Caco-2 (cell line): ENCODE results near the gene C1D. TPM values are rescaled to one million over a fixed set of nuclear protein-coding genes. Genes with fewer than 3 reads are reported as not detected.

ENCODE experiments used
- BruUV-seq: library from RNA; stranded (reverse); fragments of 400-500 nt; replicated peaks from 2 replicates; lab custom pipeline; 2021; lab: Mats Ljungman, UMichigan
- CTCF ChIA-PET: fragments of 300-600 bp; sonication (Branson Sonifier 250); formaldehyde crosslinking; loops from one replicate; lab custom pipeline; 2022; ENCODE audit warnings: antibody characterized with exemption; lab: Charles Lee
- POLR2A ChIA-PET: fragments of 300-600 bp; sonication (Branson Sonifier 250); formaldehyde crosslinking; loops from one replicate; lab custom pipeline; 2022; ENCODE audit warnings: antibody characterized with exemption; lab: Charles Lee
- DNase-seq, 2 experiments: peaks; one replicate each; pipeline versions ENCODE4 v3.0.0 to v3.0.0-alpha.2; 2020 to 2022
- H3K27me3 ChIP-seq: replicated peaks from 2 replicates; pipeline ENCODE4 v1.6.0; 2011; ENCODE audit warnings: low read length; ENCODE audit not compliant: control insufficient read depth, insufficient read depth
- H3K36me3 ChIP-seq: 2 replicates; pipeline ENCODE4 v1.5.1; 2011; ENCODE audit warnings: low read length; ENCODE audit not compliant: control insufficient read depth, insufficient read depth
- H3K4me1 ChIP-seq: fragments of 250-450 bp; sonication (Bioruptor Pico); 2 replicates; pipeline ENCODE4 v1.5.1; 2020; ENCODE audit warnings: mild to moderate bottlenecking
- H3K4me3 ChIP-seq: 2 replicates; pipeline ENCODE4 v1.5.1; 2011; ENCODE audit warnings: low read depth, mild to moderate bottlenecking, control low read depth, low read length
- H3K9me3 ChIP-seq: fragments of 250-450 bp; sonication (Bioruptor Pico); 2 replicates; pipeline ENCODE4 v1.5.1; 2020; ENCODE audit warnings: mild to moderate bottlenecking, moderate library complexity
- H3K27ac Mint-ChIP-seq: one replicate; pipeline ENCODE4 v1.8.0; 2022; ENCODE audit warnings: mixed read lengths; ENCODE audit not compliant: unreplicated experiment
- H3K27me3 Mint-ChIP-seq: one replicate; pipeline ENCODE4 v1.8.0; 2022; ENCODE audit warnings: mixed read lengths; ENCODE audit not compliant: insufficient read depth, unreplicated experiment
- H3K36me3 Mint-ChIP-seq: one replicate; pipeline ENCODE4 v1.8.0; 2022; ENCODE audit warnings: mild to moderate bottlenecking, mixed read lengths; ENCODE audit not compliant: insufficient read depth, unreplicated experiment
- H3K4me1 Mint-ChIP-seq: one replicate; pipeline ENCODE4 v1.8.0; 2022; ENCODE audit warnings: low read depth, mixed read lengths; ENCODE audit not compliant: unreplicated experiment
- H3K4me3 Mint-ChIP-seq: one replicate; pipeline ENCODE4 v1.8.0; 2022; ENCODE audit warnings: mild to moderate bottlenecking, moderate library complexity, mixed read lengths; ENCODE audit not compliant: unreplicated experiment
- H3K9me3 Mint-ChIP-seq: one replicate; pipeline ENCODE4 v1.8.0; 2022; ENCODE audit warnings: mixed read lengths; ENCODE audit not compliant: unreplicated experiment
- CTCF ChIP-seq, 2 experiments: fragments of 200-600 bp in 1 of 2; IDR thresholded peaks; 1 replicate in 1 of 2; 2 replicates in 1 of 2; pipeline versions ENCODE4 v1.5.1 to v1.8.0; 2011 to 2022; ENCODE audit warnings: antibody characterized with exemption in 1 of 2, control low read depth in 1 of 2, inconsistent platforms in 1 of 2, low read depth in 1 of 2, low read length in 1 of 2, mild to moderate bottlenecking in 1 of 2, moderate library complexity in 1 of 2; ENCODE audit not compliant: insufficient read depth in 1 of 2, severe bottlenecking in 1 of 2, unreplicated experiment in 1 of 2
- intact Hi-C: fragments of 100-400 bp; cut with micrococcal nuclease; formaldehyde crosslinking; loops from one replicate; pipeline ENCODE4 v1.10.0; 2022; ENCODE audit not compliant: unreplicated experiment
- total RNA-seq: library from RNA; stranded (reverse); gene quantifications from 2 replicates; pipeline ENCODE4 v1.2.3, GENCODE V29; 2022

Gene C1D
- total RNA-seq, 1 experiment from 2014 or later: 23.7 TPM

- POLR2A ChIA-PET: no interaction called here
- Mint-ChIP-seq H3K27me3 (no peaks in the 10 kb centered on the region), H3K36me3 (peaks cover 10% of the 10 kb centered on the region), H3K27ac (no peak overlapping the region), H3K4me3 (no peak overlapping the region), H3K9me3 (no peaks in the 10 kb centered on the region), H3K4me1 (no peaks in the 10 kb centered on the region)
- intact Hi-C loops: no loop called here
- no peak for DNase-seq
- Histone ChIP-seq H3K27me3 (no peaks in the 10 kb centered on the region), H3K4me3 (no peak overlapping the region), H3K4me1 (peaks cover 17% of the 10 kb centered on the region; the same call in 1 of the 2 replicates), H3K9me3 (no peaks in the 10 kb centered on the region), H3K36me3 (no peaks in the 10 kb centered on the region)
- CTCF ChIA-PET: no interaction called here
- BruUV-seq: no TSS peak
- TF ChIP-seq CTCF (IDR thresholded peaks at IDR 0.05; ENCODE audit: insufficient read depth in 1 of 2, low read depth in 1 of 2, low read length in 1 of 2, severe bottlenecking in 1 of 2, unreplicated experiment in 1 of 2): no peak
Measured at GRCh38 chr2:68060652-68061051, 2.2 kb downstream of the C1D start.

- Histone ChIP-seq H3K27me3 (no peaks in the 10 kb centered on the region), H3K4me1 (peaks cover 17% of the 10 kb centered on the region; the same call in 1 of the 2 replicates), H3K36me3 (no peaks in the 10 kb centered on the region), H3K9me3 (no peaks in the 10 kb centered on the region), H3K4me3 (no peak overlapping the region)
- H3K9me3 Mint-ChIP-seq: no peaks in the 10 kb centered on the region
- ChIA-PET CTCF (no interaction called here), POLR2A (no interaction called here)
- no peaks in the 10 kb centered on the region for H3K27me3 Mint-ChIP-seq
- no peak for DNase-seq
- no TSS peak for BruUV-seq
- H3K36me3 Mint-ChIP-seq: peaks cover 10% of the 10 kb centered on the region
- no peak for TF ChIP-seq CTCF (IDR thresholded peaks at IDR 0.05; ENCODE audit: insufficient read depth in 1 of 2, low read depth in 1 of 2, low read length in 1 of 2, severe bottlenecking in 1 of 2, unreplicated experiment in 1 of 2)
- no peak overlapping the region for H3K27ac Mint-ChIP-seq
- no peaks in the 10 kb centered on the region for H3K4me1 Mint-ChIP-seq
- no peak overlapping the region for H3K4me3 Mint-ChIP-seq
- intact Hi-C loops: no loop called here
Measured at GRCh38 chr2:68059784-68060525, 2.8 kb downstream of the C1D start.

GRCh38 chr2:68057658-68058396, 5.0 kb downstream of the C1D start:
- Mint-ChIP-seq H3K4me3 (no peak overlapping the region), H3K27ac (no peak overlapping the region), H3K9me3 (no peaks in the 10 kb centered on the region), H3K4me1 (no peaks in the 10 kb centered on the region), H3K27me3 (no peaks in the 10 kb centered on the region), H3K36me3 (peaks cover 7% of the 10 kb centered on the region)
- ChIA-PET CTCF (no interaction called here), POLR2A (no interaction called here)
- peaks cover 8% of the 10 kb centered on the region; the same call in 1 of the 2 replicates for H3K4me1 ChIP-seq
- H3K9me3 ChIP-seq: no peaks in the 10 kb centered on the region
- no peak for DNase-seq
- no peaks in the 10 kb centered on the region for H3K27me3 ChIP-seq
- no peaks in the 10 kb centered on the region for H3K36me3 ChIP-seq
- no TSS peak for BruUV-seq
- H3K4me3 ChIP-seq: no peak overlapping the region
- intact Hi-C loops: no loop called here
- peak in 1 of 2 experiments; percentile 13 for TF ChIP-seq CTCF (IDR thresholded peaks at IDR 0.05; ENCODE audit: insufficient read depth in 1 of 2, low read depth in 1 of 2, low read length in 1 of 2, severe bottlenecking in 1 of 2, unreplicated experiment in 1 of 2)
